Natural killer cell (primary cell): Measurements from ENCODE around the gene NTN4. TPM values are rescaled to one million over a fixed set of nuclear protein-coding genes. Genes with fewer than 3 reads are reported as not detected.

Experiments used
- ATAC-seq, 3 donors: fragments of 150-1000 bp in 2 of 3; fragments of 200-7000 bp in 1 of 3; cut with Tn5 transposase; 1 replicate in 1 of 3; 2 replicates in 2 of 3; pipeline ENCODE4 v1.10.0; 2021; ENCODE audit warnings: mild to moderate bottlenecking in 2 of 3, moderate library complexity in 2 of 3
- DNase-seq, 2 donors: peaks; one replicate each; pipeline versions ENCODE4 v3.0.0 to v3.0.0-alpha.2; 2013 to 2021; ENCODE audit warnings: mixed read lengths in 1 of 2
- H3K27ac ChIP-seq: one replicate; pipeline ENCODE4 v1.5.1; 2013; ENCODE audit warnings: mild to moderate bottlenecking, low read length
- H3K27me3 ChIP-seq: one replicate; pipeline ENCODE4 v1.6.1; 2013; ENCODE audit warnings: low read length; ENCODE audit not compliant: control insufficient read depth, insufficient read depth
- H3K36me3 ChIP-seq: one replicate; pipeline ENCODE4 v1.6.1; 2013; ENCODE audit warnings: low read length; ENCODE audit not compliant: control insufficient read depth, insufficient read depth
- H3K4me1 ChIP-seq: one replicate; pipeline ENCODE4 v1.6.1; 2013; ENCODE audit warnings: low read length; ENCODE audit not compliant: control insufficient read depth, insufficient read depth
- H3K4me3 ChIP-seq: one replicate; pipeline ENCODE4 v1.5.1; 2013; ENCODE audit warnings: low read length
- H3K9me3 ChIP-seq: one replicate; pipeline ENCODE4 v1.6.1; 2013; ENCODE audit warnings: low read length; ENCODE audit not compliant: control insufficient read depth, insufficient read depth
- H3K27ac Mint-ChIP-seq, 2 donors: one replicate each; pipeline ENCODE4 v1.8.0; 2022; ENCODE audit warnings: mild to moderate bottlenecking in 2 of 2, mixed read lengths in 2 of 2, moderate library complexity in 1 of 2
- H3K27me3 Mint-ChIP-seq, 2 donors: one replicate each; pipeline ENCODE4 v1.8.0; 2022; ENCODE audit warnings: low read depth in 2 of 2, mixed read lengths in 2 of 2
- H3K36me3 Mint-ChIP-seq: one replicate; pipeline ENCODE4 v1.8.0; 2022; ENCODE audit warnings: mixed read lengths
- H3K4me1 Mint-ChIP-seq, 2 donors: one replicate each; pipeline ENCODE4 v1.8.0; 2022; ENCODE audit warnings: mixed read lengths in 2 of 2
- H3K4me3 Mint-ChIP-seq: one replicate; pipeline ENCODE4 v1.8.0; 2022; ENCODE audit warnings: mild to moderate bottlenecking, moderate library complexity, mixed read lengths
- H3K9me3 Mint-ChIP-seq, 2 donors: one replicate each; pipeline ENCODE4 v1.8.0; 2022; ENCODE audit warnings: mixed read lengths in 2 of 2
- WGBS: methylation state at CpG from one replicate; pipeline ENCODE4 v1.1.7; 2013; ENCODE audit warnings: missing lambda C conversion rate; ENCODE audit not compliant: insufficient coverage; 5-methylcytosine and 5-hydroxymethylcytosine counted together
- intact Hi-C: fragments of 100-400 bp; cut with micrococcal nuclease; formaldehyde crosslinking; loops from one replicate; pipeline ENCODE4 v1.14.2; 2022
- total RNA-seq, 4 donors: library from RNA; stranded (reverse); fragments of 120-200 nt in 1 of 4; gene quantifications; one replicate each; pipeline versions ENCODE4 v1.2.3 to v1.2.4, GENCODE V29; 2013 to 2022
- TF ChIP-seq, protein P1 (sequence below): fragments of 200-600 bp; IDR thresholded peaks from one replicate; pipeline ENCODE4 v1.8.0; 2022; ENCODE audit warnings: antibody characterized with exemption

The NTN4 gene
- total RNA-seq, 3 donors from 2014 or later (not counting 1 experiment from before 2014, with no cell fraction given): 0.18 TPM; not detected in 2

DNA sequence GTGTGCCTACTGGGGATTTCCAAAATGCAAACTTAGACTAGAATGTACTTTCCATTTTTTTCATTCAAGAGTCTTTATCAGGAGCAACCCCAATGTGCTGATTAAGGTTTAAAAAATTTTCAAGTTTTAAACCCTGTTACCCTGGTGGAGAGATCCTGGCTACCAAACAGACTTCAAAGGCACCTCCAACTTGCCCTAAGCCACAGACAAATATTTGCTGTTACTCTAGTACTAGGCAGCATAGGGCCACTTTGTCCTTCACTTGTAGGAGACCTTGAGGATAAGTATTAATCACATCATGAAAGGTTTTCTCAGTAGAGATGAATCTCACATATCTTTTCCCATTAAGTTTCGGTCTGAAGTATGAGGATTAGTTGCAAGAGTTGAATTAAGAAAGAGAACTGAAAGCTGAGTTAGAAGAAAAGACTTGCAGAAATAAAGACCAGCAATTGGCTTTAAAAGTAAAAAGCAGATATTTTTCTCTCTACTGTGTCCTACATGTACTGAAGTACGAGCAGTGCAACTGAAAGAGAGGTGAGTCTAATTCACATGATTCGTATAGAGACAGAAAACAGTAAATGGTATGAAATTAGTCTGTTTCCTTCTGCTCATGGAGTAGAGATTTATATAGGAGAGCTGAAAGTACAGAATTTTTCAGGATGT, 28.3 kb downstream of the NTN4 start:
- no peaks in the 10 kb centered on the region for H3K36me3 Mint-ChIP-seq
- no peaks in the 10 kb centered on the region for H3K4me1 Mint-ChIP-seq
- Histone ChIP-seq H3K27ac (no peak overlapping the region), H3K36me3 (no peaks in the 10 kb centered on the region), H3K27me3 (no peaks in the 10 kb centered on the region), H3K9me3 (no peaks in the 10 kb centered on the region), H3K4me3 (no peak overlapping the region), H3K4me1 (no peaks in the 10 kb centered on the region)
- WGBS: 77% methylated on average over 2 of the region's 3 CpGs
- TF ChIP-seq, protein P1, sequence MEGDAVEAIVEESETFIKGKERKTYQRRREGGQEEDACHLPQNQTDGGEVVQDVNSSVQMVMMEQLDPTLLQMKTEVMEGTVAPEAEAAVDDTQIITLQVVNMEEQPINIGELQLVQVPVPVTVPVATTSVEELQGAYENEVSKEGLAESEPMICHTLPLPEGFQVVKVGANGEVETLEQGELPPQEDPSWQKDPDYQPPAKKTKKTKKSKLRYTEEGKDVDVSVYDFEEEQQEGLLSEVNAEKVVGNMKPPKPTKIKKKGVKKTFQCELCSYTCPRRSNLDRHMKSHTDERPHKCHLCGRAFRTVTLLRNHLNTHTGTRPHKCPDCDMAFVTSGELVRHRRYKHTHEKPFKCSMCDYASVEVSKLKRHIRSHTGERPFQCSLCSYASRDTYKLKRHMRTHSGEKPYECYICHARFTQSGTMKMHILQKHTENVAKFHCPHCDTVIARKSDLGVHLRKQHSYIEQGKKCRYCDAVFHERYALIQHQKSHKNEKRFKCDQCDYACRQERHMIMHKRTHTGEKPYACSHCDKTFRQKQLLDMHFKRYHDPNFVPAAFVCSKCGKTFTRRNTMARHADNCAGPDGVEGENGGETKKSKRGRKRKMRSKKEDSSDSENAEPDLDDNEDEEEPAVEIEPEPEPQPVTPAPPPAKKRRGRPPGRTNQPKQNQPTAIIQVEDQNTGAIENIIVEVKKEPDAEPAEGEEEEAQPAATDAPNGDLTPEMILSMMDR: no peak
- intact Hi-C loops: no loop called here
- no peaks in the 10 kb centered on the region for H3K9me3 Mint-ChIP-seq
- DNase-seq: no peak
- no peak overlapping the region for H3K27ac Mint-ChIP-seq
- peaks cover 13 to 33% of the 10 kb centered on the region in 2 donors for H3K27me3 Mint-ChIP-seq
- H3K4me3 Mint-ChIP-seq: no peak overlapping the region
- ATAC-seq: no peak

DNA sequence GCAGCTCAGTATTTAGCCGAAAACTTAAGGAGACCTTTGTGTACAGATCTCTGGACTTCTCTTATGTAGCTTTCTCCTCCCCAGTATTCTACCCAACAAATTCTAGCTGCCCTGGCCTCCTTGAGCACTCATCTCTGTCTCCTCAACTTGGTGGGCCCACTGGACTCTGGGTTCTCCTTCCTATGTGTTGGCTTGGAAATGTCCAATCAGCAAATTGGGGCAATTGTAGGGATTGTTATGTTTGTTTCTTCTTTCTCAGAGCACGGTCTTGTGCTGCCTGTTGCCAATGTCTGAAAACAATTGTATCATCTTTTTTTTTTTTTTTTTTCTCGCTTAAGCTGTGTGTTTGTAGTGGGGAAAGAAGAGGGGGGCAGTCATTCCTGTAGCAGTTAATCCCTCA, 30.2 kb downstream of the NTN4 start:
- TF ChIP-seq, protein P1: no peak
- Mint-ChIP-seq H3K4me3 (no peak overlapping the region), H3K27me3 (peaks cover 12 to 37% of the 10 kb centered on the region in 2 donors), H3K4me1 (no peaks in the 10 kb centered on the region), H3K27ac (no peak overlapping the region), H3K9me3 (no peaks in the 10 kb centered on the region), H3K36me3 (no peaks in the 10 kb centered on the region)
- Histone ChIP-seq H3K4me3 (no peak overlapping the region), H3K27ac (no peak overlapping the region), H3K36me3 (no peaks in the 10 kb centered on the region), H3K27me3 (no peaks in the 10 kb centered on the region), H3K9me3 (no peaks in the 10 kb centered on the region), H3K4me1 (no peaks in the 10 kb centered on the region)
- 100% methylated on average over 1 of the region's 3 CpGs for WGBS
- ATAC-seq: no peak
- intact Hi-C loops: no loop called here
- no peak for DNase-seq

DNA sequence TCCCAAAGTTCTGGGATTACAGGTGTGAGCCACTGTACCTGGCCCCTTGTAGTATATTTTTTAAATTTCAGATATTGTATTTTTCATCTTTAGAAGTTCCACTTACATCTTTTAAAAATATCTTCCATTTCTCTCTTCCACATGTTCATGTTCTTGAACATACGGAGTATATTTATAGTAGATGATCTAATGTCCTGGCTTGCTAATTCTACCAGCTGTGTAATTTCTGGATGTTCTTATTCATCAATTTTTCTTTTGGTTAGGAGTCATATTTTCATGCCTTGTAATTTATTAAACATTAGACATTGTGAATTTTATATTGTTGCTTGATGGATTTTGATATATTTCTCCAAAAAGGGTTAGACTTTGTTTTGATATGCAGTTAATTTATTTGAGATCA, 30.8 kb downstream of the NTN4 start:
- Mint-ChIP-seq H3K4me1 (no peaks in the 10 kb centered on the region), H3K36me3 (no peaks in the 10 kb centered on the region), H3K4me3 (no peak overlapping the region), H3K9me3 (no peaks in the 10 kb centered on the region), H3K27ac (no peak overlapping the region), H3K27me3 (peaks cover 12 to 35% of the 10 kb centered on the region in 2 donors)
- DNase-seq (no peak), ATAC-seq (no peak)
- Histone ChIP-seq H3K4me3 (no peak overlapping the region), H3K4me1 (no peaks in the 10 kb centered on the region), H3K9me3 (no peaks in the 10 kb centered on the region), H3K36me3 (no peaks in the 10 kb centered on the region), H3K27me3 (no peaks in the 10 kb centered on the region), H3K27ac (no peak overlapping the region)
- WGBS: no CpG with 5 or more reads among the region's 1 CpG
- TF ChIP-seq, protein P1: no peak
- intact Hi-C loops: no loop called here

DNA sequence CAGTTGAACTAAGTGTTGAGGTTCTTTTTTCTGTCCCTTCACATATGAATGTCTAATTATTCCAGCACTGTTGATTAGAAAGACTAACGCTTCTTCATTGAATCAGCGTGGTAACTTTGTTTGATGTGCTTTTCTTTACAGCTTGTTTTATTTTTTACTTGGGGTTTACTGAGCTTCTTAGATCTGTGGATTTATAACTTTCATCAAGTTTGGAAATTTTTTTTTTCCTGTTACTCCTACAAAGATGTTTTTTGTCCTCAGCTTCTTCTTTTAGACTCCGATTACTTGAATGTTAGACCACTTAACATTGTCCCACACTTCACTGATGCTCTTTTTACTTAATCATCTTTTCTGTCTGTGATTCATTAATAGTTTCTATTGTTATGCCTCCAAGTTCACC, 31.5 kb downstream of the NTN4 start:
- H3K4me1 Mint-ChIP-seq: no peaks in the 10 kb centered on the region
- Histone ChIP-seq H3K27ac (no peak overlapping the region), H3K36me3 (no peaks in the 10 kb centered on the region), H3K9me3 (no peaks in the 10 kb centered on the region), H3K4me1 (no peaks in the 10 kb centered on the region), H3K4me3 (no peak overlapping the region), H3K27me3 (no peaks in the 10 kb centered on the region)
- H3K36me3 Mint-ChIP-seq: no peaks in the 10 kb centered on the region
- peaks cover 12 to 33% of the 10 kb centered on the region in 2 donors for H3K27me3 Mint-ChIP-seq
- no peaks in the 10 kb centered on the region for H3K9me3 Mint-ChIP-seq
- ATAC-seq (no peak), DNase-seq (no peak)
- no peak overlapping the region for H3K4me3 Mint-ChIP-seq
- TF ChIP-seq, protein P1: no peak
- WGBS: 87% methylated on average over 3 of the region's 3 CpGs
- intact Hi-C loops: no loop called here
- no peak overlapping the region for H3K27ac Mint-ChIP-seq
